AG08395 (cell line): ENCODE data around the gene BCAS1.

Source experiments
- DNase-seq: peaks from one replicate; pipeline ENCODE4 v3.0.0; 2012; ENCODE audit warnings: mixed read lengths, low spot score

BCAS1 gene

DNA sequence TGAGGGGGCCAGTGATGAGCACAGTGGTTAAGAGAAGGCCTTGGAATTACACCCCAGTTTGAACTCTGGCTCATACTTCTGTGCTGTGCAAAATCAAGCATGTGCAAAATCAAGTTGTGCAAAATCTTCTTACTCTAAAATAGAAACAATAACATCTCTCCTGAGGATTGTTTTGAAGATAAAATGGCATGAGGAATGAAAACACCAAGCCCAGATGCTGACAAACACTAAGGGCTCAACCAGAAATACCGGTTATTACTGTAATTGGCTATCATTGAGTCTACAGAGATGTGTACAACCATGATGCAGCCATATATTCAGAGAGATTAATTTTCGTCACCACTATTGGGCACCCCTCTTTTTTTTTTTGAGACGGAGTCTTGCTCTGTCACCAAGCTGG is 5.9 kb upstream of the BCAS1 start:
- DNase-seq = no peak

DNA sequence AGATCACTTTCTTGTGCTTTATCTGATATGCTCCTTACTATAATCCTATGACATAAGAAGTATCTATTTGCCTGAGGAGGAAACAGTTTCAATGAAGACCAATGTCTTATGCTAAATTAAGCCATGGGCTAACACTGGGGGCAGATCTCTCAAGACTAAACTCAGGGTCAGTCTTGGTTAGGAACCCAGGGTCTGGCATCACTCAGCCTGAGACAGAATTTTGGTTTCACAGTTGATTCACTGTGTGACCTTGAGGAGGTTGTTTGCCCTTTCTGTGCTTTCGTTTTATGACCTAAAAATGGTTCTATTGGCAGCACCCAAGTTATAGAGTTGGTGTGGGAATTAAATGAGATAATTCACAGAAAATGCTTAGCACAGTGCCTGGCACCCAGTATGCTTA is 4.9 kb upstream of the BCAS1 start:
- no peak for DNase-seq

DNA sequence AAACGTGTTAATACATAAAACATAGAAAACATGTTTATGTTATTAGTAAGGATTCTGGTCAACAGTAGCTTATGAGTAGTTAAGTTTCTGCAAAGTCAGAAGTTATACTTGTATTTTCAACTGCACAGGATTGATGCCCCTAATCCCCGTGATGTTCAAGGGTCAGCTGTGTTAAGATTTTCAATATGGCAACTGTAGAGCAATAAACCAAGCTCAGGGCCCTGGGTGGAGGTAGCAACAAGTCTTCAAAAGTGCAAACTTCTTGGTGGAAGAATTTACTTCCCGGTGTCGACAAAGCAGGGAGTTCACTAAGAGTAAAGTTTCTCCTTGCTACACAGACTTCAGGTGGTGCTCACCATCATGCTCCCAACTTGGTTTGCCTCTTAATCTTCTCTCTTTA is 4.1 kb upstream of the BCAS1 start:
- DNase-seq = no peak

DNA sequence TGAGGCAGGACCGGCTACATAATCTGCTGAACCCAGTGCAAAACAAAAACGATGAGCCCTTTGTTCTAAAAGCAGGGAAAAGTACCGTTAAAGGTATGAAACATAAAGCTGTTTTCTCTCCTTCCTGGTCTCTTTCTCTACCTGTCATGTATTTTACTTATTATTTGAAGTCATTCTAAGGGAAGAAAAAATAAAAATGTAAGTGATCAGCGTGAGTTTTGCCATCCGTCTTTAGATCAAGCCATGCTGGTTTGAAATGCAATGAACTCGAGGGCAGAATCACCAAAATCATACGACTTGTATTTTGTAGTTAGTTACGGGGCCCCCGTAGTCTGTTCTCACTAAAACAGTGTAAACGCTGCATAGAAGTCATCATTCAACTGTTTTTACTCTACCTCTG is 2.9 kb upstream of the BCAS1 start:
- no peak for DNase-seq

DNA sequence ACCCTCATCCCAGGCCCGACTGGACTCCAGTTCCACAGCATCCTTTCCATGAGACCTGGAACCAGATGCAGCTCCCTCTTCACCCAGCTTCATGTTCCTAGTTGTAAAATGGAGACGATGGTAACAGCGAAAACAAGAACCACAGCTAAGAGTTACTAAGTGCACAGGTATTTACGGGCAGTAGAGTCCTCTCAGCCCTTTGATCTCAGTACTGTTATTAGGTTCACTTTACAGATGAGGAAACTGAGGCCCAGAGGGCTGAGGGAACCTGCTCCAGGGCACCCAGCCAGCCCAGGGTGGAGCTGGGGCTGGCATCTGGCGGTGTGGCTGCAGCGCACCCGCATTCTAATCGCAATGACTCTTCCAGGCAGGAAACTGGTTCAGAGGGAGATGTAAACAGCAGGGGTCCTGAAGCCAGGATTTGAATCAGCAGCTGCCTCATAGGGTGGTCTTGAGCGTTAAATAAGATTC is 858 bp downstream of the BCAS1 start:
- no peak for DNase-seq

DNA sequence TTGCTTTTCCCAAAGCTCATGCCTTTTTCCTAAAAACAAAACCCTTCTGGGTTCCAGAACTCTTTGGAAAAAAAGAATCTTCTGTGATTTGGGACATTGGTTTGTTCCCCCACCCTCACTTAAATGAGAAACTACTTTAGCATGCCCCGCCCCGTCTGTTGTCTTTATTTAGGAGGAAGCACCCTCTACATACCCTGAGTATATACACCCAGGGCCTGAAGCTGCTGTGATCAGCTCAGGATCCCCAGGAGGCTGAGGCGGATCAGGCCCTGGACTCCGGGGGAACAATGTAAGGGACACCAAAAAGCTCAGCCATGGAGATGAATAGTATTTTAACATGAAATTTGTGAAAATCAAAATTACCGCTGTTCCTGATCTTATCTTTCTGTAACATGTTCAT is 1.4 kb downstream of the BCAS1 start:
- no peak for DNase-seq

DNA sequence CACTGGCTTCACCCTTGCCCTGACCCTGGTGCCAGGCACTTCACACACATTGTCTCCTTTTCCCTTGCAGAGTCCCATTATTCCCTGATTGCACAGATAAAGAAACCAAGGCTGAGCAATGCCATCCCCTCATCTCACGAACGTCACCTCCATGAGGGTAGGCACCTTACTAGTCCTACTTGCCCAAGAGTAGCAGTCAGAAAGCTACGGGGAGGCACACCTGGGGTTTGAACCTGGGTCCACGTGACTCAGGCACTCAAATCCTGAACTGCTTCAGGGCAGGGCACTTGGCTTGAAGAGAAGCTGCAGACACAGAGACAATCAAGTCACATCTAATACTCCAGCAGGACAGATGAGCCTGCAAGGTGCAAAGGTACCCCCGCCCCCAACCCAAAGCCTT is 1.9 kb downstream of the BCAS1 start:
- no peak for DNase-seq

DNA sequence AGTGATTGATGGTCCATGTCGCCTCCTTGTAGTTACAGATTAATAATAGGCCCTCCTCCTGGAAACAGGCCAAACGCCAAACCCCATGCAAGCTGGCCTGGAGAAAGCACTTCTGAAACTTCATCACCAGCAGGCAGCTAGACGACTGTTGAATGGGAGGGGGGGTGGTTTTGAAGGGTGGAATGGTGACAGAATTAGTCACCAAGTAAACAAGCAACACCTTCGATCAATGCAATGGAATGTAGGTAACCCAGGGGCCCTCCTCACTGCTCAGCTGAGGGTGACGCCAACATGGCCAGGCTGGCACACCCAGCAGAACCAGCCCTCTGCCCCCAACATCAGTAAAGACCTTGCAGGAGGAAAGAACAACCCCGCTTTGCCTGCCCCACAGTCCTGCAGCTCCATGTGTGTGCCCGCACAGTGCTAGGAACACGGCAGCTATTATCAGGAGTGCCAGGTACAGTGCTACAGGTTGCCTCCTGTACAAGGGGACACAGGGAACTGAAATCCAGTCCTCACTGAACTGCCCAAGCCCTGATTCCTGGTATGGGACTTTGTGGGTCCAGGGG is 2.7 kb downstream of the BCAS1 start:
- peak; percentile 43 for DNase-seq

DNA sequence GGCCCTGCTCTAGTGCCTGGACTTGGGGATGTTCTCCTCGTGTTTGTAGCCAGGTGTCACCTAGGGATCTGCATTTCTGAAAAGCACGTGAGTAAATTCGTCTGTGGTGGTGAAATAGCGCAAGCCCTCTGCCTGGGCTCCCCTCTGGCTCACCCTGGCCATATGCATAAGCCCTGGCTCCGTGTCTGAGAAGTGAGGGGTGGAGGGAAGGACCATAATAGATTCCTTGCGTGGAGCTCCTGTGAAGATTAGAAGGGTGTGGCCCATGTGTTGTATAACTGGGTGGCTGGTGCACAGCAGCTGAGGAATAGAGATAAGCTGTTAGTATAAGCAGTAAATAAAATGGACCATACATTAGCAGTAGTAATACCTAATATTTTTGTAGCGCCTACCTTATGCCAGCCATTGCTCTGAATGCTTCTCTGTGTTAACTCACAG is 4.8 kb downstream of the BCAS1 start:
- DNase-seq = no peak

DNA sequence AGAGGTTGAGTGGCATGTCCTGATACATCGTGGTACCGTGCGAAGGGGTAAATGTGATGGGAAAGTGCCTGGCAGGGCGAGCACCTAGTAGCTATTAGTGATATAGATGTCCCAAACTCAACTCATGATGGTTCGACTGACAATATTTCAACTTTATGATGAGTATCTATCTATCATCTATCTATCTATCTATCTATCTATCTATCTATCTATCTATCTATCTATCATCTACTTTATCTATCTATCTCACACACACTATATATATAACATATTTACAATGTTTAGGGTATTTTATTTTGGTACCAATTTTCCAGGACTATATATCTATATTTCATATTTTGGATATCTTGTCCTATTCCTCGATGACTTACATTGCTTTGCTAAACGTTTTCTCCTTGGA is 5.5 kb downstream of the BCAS1 start:
- no peak for DNase-seq

DNA sequence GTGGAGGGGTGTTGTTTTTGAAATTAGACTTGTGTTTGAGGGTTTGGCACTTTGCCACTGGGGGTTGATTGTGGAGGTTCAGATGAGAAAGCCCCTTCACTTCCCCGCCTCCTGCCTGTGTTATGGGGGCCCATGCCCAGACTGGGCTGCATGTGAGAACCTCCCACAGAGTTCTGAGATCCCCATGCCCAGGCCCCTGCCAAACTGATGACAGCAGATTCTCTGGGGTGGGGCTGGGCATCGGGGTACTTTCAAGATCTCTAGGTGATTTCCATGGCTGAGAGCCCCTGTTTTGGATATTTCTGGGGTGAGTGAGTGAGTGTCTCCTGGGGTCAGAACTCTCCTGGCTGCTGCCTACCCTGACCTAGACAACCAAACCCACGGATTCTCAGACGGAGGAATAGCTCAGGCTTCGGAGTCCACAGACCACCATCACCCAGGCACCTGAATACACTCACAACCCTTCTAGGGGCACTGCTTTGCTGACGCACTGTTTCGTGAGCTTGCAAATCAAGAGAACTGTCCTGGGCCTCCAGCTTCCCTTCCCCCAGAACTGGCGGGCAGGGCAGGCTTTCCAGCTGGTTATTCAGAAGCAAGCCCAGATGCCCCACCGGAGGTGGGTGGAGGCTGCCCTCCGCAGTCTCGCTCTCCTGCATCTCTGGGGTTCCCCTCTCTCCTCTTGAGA is 6.3 kb downstream of the BCAS1 start:
- no peak for DNase-seq

DNA sequence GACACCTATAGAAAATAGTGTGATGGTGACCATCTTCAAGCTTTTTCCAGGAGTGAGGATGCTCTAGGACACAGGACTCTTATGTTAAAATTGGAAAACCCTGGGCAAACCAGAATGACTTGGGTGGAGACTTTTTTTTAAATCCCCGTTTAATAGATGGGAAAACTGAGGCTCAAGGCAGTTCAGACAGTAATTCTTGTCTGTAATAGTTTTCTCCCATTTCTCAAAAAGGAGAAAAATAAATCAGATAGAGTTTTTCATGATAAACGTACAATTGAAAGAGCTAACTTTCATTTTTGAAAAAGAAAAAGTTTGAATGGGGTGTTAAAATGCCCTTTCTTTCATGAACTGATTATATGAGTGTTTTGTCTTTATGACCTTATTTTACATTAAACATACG is 6.8 kb downstream of the BCAS1 start:
- no peak for DNase-seq

DNA sequence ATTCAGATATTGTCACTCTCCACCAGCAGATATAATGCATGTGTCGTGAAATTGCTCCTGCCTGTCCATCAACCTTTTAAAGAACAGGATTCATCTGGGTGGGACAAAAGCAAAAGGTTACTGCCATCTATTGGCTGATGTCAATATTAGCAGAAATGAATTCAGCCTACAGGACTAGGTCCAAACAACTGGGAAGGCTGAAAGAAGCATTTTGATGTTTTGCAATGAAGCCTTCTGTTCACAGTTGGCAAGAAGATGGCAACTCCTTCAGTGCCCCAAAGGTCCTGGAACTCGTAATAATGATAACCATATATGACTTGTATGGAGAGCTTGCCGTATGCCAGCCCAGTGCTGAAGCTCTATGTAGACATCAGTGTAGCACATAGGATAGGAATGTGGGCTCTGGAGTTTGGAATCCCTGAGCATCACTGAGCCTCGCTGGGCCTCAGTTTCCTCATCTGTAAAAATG is 7.5 kb downstream of the BCAS1 start:
- peak; percentile 67 for DNase-seq

DNA sequence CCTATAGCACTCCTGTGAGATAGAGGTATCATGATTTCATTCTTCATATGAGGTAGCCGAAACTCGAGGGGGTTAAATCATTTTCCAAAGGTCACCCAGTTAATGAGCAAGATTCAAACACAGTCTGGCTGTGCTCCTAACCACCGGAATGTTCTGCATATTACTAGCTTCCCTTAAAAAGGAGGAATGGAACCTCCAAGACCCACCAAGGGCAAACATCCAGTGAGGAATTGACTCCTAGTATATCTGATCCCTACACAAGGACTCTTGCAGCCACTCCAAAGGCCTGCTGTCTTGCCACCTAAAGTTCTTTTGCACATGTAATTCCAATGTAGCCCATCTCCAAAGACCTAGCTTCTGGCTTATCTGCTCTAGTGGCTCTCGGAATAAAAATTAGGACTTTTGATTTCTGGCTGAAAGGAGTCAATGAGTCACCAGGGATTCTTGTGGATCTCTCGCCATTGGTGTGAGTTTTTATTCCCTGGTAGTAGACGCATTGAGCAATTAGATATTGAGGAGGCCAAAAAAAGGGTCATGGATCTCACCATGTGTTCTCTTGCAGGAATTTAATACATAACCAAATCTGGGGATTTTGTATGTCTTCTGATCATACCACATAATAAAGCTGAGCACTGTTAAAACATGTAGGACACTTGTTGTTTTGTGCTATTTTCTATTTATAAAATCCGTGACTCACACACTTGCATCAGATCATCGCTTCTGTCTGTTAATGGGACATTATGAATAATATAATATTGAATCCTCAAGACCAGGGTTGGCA is 9.1 kb downstream of the BCAS1 start:
- peak; percentile 53 for DNase-seq

DNA sequence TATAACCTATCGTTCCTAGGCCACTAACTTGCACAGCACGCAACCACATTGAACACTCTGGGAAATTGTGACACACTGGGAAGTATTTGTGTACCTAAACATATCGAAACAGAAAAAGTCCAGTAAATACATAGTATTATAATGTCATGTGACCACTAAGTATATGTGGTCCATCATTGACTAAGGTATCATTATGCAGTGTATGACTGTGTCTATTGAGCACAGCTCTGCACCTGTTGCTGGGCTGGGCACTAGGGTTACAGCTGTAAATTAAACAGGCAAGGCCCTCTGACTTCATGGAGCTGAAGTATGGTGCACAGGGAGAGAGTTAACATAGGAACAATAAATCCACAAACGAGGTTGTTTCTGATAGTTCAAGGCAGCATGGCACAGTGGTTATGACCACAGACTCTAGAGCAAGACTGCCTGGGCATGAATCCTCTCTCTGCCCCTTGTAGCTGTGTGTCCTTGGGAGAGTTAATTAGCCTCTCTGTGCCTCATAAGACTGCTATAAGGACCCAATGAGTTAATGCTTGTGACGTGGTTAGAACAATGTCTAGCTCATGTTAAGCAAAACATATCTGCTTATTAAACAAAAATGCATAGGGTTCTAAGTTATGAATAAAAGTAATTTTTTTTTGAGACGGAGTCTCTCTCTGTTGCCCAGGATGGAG is 10.6 kb downstream of the BCAS1 start:
- no peak for DNase-seq

DNA sequence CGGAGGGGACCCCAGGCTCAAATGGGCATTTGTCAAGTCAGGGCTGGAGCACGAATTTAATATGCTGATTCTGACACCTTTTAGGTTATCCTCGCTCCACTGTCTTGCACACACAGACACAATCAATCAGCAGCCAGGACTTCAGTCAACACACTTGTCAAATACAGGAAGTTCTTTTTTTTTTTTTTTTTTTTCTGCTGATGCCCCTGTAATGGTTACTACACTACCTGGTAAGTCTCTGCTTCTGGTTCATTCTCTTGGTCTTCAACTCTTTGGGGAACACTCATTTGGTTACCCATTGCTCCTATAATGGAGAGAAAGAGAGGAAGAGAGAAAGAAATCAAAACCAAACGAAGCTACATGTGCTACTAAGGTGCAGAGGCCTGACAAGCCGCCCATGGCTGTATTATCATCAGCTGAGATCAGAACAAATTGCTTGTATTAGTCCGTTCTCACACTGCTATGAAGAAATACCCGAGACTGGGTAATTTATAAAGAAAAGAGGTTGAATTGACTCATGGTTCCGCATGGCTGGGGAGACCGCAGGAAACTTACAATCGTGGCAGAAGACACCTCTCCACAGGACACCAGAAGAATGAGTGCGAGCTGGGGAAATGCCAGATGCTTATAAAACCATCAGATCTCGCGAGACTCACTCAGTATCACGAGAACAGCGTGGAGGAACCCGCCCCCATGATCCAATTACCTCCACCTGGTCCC is 11.8 kb downstream of the BCAS1 start:
- no peak for DNase-seq

DNA sequence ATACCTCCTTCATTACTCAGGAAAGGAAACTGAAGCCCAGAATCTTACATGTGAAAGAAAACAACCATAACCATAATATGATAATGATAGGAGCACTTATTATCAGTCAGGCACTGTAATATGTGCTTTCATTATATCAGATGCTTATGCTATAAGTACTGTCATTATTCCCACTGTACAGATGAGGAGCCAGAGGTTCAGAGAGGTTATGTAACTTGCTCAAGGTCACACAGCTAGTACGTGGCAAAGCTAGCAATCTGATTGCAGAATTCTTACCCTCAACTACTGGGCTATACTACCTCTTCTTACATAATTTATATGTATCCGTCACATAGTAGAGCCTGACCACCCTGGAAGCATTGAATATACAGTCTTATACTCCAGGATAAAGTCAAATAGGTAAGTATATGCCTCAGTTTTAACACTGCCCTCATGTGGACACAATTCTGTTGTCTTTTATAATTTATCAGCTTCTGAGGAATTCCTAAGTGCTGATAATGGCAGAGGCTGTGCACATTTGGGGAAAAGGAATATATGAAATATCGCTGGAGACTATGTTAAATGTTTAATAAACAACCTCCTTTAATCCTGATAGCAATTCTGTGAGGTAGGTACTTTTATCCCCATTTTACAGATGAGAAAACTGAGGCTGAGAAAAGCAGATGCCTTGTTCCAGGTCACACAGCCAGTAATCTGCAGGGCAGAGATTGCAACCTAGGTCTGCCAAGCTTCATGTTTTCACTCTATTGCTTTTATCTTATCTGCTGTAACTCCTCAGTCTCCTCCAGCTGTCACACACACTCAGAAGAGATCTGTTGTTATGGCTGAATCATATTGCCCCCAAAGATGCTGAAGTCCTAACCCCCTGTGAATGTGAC is 13.4 kb downstream of the BCAS1 start:
- no peak for DNase-seq

DNA sequence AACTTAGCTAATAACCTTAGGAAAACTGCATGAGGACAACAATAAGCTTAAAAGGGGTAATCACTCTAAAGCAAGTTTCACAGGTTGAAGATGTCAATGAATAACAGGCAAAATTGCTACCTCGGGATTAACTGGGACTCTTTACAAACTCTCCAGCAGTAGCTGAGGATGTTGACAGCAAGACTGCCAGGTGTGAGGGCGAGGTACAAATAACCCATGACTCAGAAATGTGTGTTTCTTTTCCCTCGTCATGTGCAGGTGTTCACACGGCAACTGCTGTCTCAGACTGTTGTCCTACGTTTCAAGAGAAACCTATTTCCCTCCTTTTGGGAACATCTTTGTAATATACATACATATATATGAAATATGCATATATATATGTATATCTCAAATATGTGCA is 15.9 kb downstream of the BCAS1 start:
- DNase-seq = no peak

DNA sequence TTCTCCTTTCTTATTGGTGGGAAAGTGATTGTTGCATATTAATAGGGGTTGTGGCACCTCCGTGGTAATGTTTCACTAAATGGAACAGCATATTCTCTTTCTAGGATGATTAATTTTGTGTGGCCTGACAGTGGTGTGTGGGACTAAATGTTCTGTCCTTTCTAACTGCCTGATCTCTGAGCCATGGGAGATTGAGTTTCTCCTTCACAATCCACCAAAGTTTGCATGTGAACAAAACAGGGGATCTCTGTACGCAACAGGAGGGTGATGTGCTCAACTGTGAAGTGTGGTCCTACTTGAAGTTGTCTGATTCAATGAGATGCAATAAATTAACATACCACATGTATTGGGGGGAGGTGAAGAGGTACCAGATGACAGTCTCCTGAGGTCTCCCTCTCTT is 19.3 kb downstream of the BCAS1 start:
- DNase-seq = no peak

DNA sequence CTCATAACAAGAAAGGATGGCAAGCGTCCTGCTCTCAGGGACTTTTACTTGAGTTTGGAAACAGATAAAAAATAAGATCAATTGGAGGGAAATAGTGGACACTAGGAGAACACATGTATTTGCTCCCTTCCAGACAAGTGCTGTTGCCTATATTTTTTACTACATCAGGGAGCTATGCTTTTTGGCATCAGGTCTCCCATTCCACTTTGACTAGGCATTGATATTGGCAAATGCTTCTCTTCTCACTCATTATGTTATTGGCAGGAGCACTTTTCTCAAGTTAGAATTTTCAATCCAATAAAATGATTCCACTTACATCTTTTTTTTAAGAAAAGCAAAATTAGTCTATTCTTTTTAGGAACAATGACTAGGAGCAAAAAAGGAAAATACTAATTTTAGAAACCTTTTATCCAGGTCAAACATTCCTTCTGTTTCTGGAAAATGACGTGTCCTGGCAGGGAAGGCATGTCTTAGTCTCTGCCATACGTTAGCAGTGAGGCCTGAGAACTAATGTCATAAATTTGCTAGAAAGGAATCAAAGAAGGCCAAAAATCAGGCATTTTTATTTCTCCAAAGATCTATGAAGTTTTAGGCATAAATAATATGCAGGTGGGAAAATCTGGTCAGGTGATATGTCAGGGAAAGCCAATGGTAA is 21.4 kb downstream of the BCAS1 start:
- DNase-seq = no peak
